HepG2 (cell line): ENCODE measurements around the gene LANCL1. TPM values are rescaled to one million over a fixed set of nuclear protein-coding genes. Genes with fewer than 3 reads are reported as not detected.
A peak's percentile ranks its signal among the peaks of the same experiment; 100 is the strongest.

Experiments
- ATF7-NPFF ChIP-seq: sonication (generic); formaldehyde crosslinking; IDR thresholded peaks from 2 replicates; pipeline ENCODE4 v1.8.1; 2023; ENCODE audit warnings: mild to moderate bottlenecking, low read depth, missing genetic modification reagents, moderate library complexity
- EP300 ChIP-seq, 3 experiments: sonication (generic) in 1 of 3; formaldehyde crosslinking in 1 of 3; IDR thresholded peaks; 2 replicates each; pipeline versions ENCODE4 v1.5.1 to v1.6.1; 2011 to 2020; ENCODE audit warnings: low read depth in 2 of 3, low read length in 2 of 3, borderline replicate concordance in 1 of 3, improper control_type of control experiment in 1 of 3, mild to moderate bottlenecking in 1 of 3, missing genetic modification reagents in 1 of 3, moderate library complexity in 1 of 3
- HNRNPL ChIP-seq: fragments of 200-400 bp; formaldehyde crosslinking; IDR thresholded peaks from 2 replicates; pipeline ENCODE4 v1.6.1; 2017; ENCODE audit warnings: mild to moderate bottlenecking, low read depth, low read length
- HOXA3 ChIP-seq: sonication (generic); formaldehyde crosslinking; IDR thresholded peaks from 2 replicates; pipeline ENCODE4 v1.5.0; 2020; ENCODE audit warnings: missing genetic modification reagents
- MAF1 ChIP-seq: sonication (generic); formaldehyde crosslinking; IDR thresholded peaks from 2 replicates; pipeline ENCODE4 v1.5.0; 2020; ENCODE audit warnings: missing genetic modification reagents, borderline replicate concordance
- MEIS2 ChIP-seq: sonication (generic); formaldehyde crosslinking; IDR thresholded peaks from 2 replicates; pipeline ENCODE4 v1.9.0; 2021; ENCODE audit warnings: mild to moderate bottlenecking, missing genetic modification reagents
- NCOA1 ChIP-seq: sonication (generic); formaldehyde crosslinking; IDR thresholded peaks from 2 replicates; pipeline ENCODE4 v1.9.0; 2021; ENCODE audit warnings: missing genetic modification reagents
- NFKBIZ ChIP-seq: IDR thresholded peaks from 2 replicates; pipeline ENCODE4 v1.6.1; 2018; ENCODE audit warnings: missing genetic modification reagents, missing compliant biosample characterization
- NFYB ChIP-seq: sonication (generic); formaldehyde crosslinking; IDR thresholded peaks from 2 replicates; pipeline ENCODE4 v1.4.0; 2020; ENCODE audit warnings: missing genetic modification reagents
- RARG ChIP-seq: sonication (generic); formaldehyde crosslinking; IDR thresholded peaks from 2 replicates; pipeline ENCODE4 v1.4.0; 2020; ENCODE audit warnings: low read depth, mild to moderate bottlenecking, missing genetic modification reagents
- SOX5 ChIP-seq: IDR thresholded peaks from 2 replicates; pipeline ENCODE4 v1.6.1; 2016; ENCODE audit warnings: borderline replicate concordance
- TCF12 ChIP-seq, 2 experiments: fragments of 450-650 bp in 1 of 2; sonication (generic) in 1 of 2; formaldehyde crosslinking in 1 of 2; IDR thresholded peaks; 2 replicates each; pipeline versions ENCODE4 v1.6.1 to v1.8.0; 2017 to 2022; ENCODE audit warnings: antibody characterized with exemption in 1 of 2, mild to moderate bottlenecking in 1 of 2, missing genetic modification reagents in 1 of 2, moderate library complexity in 1 of 2
- ZBTB38 ChIP-seq: sonication (generic); formaldehyde crosslinking; IDR thresholded peaks from 2 replicates; pipeline ENCODE4 v1.5.1; 2020; ENCODE audit warnings: mild to moderate bottlenecking, missing genetic modification reagents
- ZNF253 ChIP-seq: sonication (generic); formaldehyde crosslinking; IDR thresholded peaks from 2 replicates; pipeline ENCODE4 v1.8.0; 2022; ENCODE audit warnings: mild to moderate bottlenecking, missing genetic modification reagents, borderline replicate concordance
- ZNF296 ChIP-seq: sonication (generic); formaldehyde crosslinking; conservative IDR thresholded peaks from 2 replicates; pipeline ENCODE4 v1.5.0; 2020; ENCODE audit warnings: mild to moderate bottlenecking, missing genetic modification reagents
- ZNF329 ChIP-seq: sonication (generic); formaldehyde crosslinking; IDR thresholded peaks from 2 replicates; pipeline ENCODE4 v1.9.0; 2021; ENCODE audit warnings: low read depth, mild to moderate bottlenecking, missing genetic modification reagents
- polyA plus RNA-seq, 8 experiments: library from polyadenylated mRNA; depleted of rRNA in 3 of 8; stranded (reverse) in 7 of 8; unstranded in 1 of 8; fragments of >200 nt; fragmentation: Illumina TruSeq in 4 of 8; extraction: Trizol in 4 of 8; gene quantifications; 2 replicates each; pipeline versions ENCODE4 v1.2.1 to v1.2.3, GENCODE V29; 2011 to 2016; ENCODE audit warnings: low read depth in 4 of 8, missing spikeins in 1 of 8, mixed read lengths in 1 of 8; ENCODE audit not compliant: insufficient read depth in 1 of 8
- total RNA-seq, 5 experiments: library from RNA; depleted of rRNA; stranded (reverse); fragments of >200 nt; fragmentation: Illumina TruSeq; extraction: Trizol; gene quantifications; 2 replicates each; pipeline ENCODE4 v1.2.3, GENCODE V29; 2016; ENCODE audit warnings: low read depth in 1 of 5
- TF ChIP-seq, protein P1 (sequence below): sonication (generic); IDR thresholded peaks from 2 replicates; pipeline ENCODE4 v1.6.1; 2016; ENCODE audit warnings: low read depth, borderline replicate concordance
- TF ChIP-seq, protein P2 (sequence below): sonication (generic); formaldehyde crosslinking; IDR thresholded peaks from 2 replicates; pipeline ENCODE4 v1.8.1; 2022; ENCODE audit warnings: low read depth, mild to moderate bottlenecking, missing genetic modification reagents
- TF ChIP-seq, protein P3 (sequence below): sonication (generic); formaldehyde crosslinking; IDR thresholded peaks from 2 replicates; pipeline ENCODE4 v1.8.1; 2023; ENCODE audit warnings: missing genetic modification reagents, inconsistent platforms, borderline replicate concordance
- TF ChIP-seq, protein P4 (sequence below): sonication (generic); formaldehyde crosslinking; IDR thresholded peaks from 2 replicates; pipeline ENCODE4 v1.4.0; 2020; ENCODE audit warnings: missing genetic modification reagents
- TF ChIP-seq, protein P5 (sequence below): sonication (generic); formaldehyde crosslinking; IDR thresholded peaks from 2 replicates; pipeline ENCODE4 v1.8.0; 2022; ENCODE audit warnings: mild to moderate bottlenecking, missing genetic modification reagents, moderate library complexity

The LANCL1 gene
- total and polyA plus RNA-seq, 2 of the 13 experiments (the other 11 are each of a cell fraction or from before 2014, with no cell fraction given), result 53.5 to 67.7 TPM

DNA sequence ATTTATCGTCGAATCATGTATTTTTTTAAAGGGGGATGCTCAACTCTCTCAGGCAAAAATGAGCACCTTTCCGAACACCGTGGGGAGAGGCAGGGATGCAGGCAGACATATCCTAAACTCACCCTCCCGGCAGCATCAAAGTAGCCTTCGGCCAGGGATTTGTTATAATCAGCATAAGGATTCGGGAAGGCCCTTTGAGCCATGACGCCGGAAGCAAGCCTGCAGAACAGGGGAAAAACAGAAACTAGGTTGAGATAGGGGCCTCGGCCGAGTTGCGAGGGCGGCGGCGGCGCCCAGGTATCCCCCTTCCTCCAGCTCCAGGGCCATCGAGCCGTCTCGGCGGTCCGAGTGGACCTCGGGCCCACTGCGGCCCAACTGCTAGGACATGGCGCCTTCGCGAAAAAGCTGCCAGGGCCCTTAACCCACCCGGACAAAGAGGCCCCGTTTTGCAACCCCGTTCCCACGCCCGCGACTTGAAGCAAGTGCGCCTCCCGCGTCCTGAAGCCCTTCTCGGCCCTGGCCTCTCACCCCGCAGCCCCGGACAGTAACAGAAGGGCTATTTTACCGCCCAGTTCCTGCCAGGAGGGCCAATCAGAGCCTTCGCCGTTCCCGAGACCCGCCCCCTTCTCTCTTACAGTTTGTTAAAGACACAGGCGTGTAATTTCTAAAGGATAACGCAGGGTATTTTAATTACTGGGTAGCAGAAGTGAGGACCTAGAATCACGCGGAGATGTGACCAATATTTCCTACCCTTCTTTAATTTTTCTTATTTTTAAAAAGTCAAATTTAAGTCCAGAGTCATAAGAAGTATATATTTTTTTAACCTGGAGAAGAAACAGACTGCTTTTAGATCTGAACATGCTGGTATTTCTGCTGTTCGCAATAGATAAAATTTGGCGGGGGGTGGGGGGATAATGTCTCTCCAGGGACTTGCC lies at the start of gene LANCL1 (continued):
- TF ChIP-seq NFYB (peak; percentile 87), ZNF253 (CRISPR knock-in tag) (no peak), TCF12 (IDR thresholded peaks at IDR 0.05) (no peak), TCF12 (CRISPR knock-in tag; IDR thresholded peaks at IDR 0.05) (no peak), NCOA1 (CRISPR knock-in tag) (no peak; the same call in 1 of the 2 replicates), MAF1 (CRISPR knock-in tag) (peak; percentile 38; the same call in 1 of the 2 replicates), MEIS2 (CRISPR knock-in tag) (peak; percentile 74; the same call in 1 of the 2 replicates), SOX5 (CRISPR knock-in tag) (no peak), ZBTB38 (peak; percentile 64; the same call in 1 of the 2 replicates), NFKBIZ (peak; percentile 81; the same call in 1 of the 2 replicates), ZNF329 (no peak), HOXA3 (CRISPR knock-in tag) (no peak; the same call in 1 of the 2 replicates), RARG (CRISPR knock-in tag) (no peak), HNRNPL (no peak), EP300 (IDR thresholded peaks at IDR 0.05; ENCODE audit: low read depth in 2 of 2, low read length in 2 of 2) (peak in 1 of 2 experiments; percentile 32; a peak in 1 of 4 replicates), EP300 (CRISPR knock-in tag; IDR thresholded peaks at IDR 0.05; ENCODE audit: borderline replicate concordance) (no peak), ZNF296 (CRISPR knock-in tag) (no peak), ATF7-NPFF (CRISPR knock-in tag) (0 out of 2 replicates have a peak, but pooled peaks have one; percentile 54)
- TF ChIP-seq, protein P1, sequence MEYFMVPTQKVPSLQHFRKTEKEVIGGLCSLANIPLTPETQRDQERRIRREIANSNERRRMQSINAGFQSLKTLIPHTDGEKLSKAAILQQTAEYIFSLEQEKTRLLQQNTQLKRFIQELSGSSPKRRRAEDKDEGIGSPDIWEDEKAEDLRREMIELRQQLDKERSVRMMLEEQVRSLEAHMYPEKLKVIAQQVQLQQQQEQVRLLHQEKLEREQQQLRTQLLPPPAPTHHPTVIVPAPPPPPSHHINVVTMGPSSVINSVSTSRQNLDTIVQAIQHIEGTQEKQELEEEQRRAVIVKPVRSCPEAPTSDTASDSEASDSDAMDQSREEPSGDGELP, result no peak; the same call in 1 of the 2 replicates
- TF ChIP-seq, protein P2, sequence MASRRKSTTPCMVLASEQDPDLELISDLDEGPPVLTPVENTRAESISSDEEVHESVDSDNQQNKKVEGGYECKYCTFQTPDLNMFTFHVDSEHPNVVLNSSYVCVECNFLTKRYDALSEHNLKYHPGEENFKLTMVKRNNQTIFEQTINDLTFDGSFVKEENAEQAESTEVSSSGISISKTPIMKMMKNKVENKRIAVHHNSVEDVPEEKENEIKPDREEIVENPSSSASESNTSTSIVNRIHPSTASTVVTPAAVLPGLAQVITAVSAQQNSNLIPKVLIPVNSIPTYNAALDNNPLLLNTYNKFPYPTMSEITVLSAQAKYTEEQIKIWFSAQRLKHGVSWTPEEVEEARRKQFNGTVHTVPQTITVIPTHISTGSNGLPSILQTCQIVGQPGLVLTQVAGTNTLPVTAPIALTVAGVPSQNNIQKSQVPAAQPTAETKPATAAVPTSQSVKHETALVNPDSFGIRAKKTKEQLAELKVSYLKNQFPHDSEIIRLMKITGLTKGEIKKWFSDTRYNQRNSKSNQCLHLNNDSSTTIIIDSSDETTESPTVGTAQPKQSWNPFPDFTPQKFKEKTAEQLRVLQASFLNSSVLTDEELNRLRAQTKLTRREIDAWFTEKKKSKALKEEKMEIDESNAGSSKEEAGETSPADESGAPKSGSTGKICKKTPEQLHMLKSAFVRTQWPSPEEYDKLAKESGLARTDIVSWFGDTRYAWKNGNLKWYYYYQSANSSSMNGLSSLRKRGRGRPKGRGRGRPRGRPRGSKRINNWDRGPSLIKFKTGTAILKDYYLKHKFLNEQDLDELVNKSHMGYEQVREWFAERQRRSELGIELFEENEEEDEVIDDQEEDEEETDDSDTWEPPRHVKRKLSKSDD (CRISPR knock-in tag), result no peak
- TF ChIP-seq, protein P3, sequence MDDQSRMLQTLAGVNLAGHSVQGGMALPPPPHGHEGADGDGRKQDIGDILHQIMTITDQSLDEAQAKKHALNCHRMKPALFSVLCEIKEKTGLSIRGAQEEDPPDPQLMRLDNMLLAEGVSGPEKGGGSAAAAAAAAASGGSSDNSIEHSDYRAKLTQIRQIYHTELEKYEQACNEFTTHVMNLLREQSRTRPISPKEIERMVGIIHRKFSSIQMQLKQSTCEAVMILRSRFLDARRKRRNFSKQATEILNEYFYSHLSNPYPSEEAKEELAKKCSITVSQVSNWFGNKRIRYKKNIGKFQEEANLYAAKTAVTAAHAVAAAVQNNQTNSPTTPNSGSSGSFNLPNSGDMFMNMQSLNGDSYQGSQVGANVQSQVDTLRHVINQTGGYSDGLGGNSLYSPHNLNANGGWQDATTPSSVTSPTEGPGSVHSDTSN (CRISPR knock-in tag), result 0 out of 2 replicates have a peak, but pooled peaks have one; percentile 23
- TF ChIP-seq, protein P4, sequence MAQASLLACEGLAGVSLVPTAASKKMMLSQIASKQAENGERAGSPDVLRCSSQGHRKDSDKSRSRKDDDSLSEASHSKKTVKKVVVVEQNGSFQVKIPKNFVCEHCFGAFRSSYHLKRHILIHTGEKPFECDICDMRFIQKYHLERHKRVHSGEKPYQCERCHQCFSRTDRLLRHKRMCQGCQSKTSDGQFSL (CRISPR knock-in tag), result no peak
- TF ChIP-seq, protein P5, sequence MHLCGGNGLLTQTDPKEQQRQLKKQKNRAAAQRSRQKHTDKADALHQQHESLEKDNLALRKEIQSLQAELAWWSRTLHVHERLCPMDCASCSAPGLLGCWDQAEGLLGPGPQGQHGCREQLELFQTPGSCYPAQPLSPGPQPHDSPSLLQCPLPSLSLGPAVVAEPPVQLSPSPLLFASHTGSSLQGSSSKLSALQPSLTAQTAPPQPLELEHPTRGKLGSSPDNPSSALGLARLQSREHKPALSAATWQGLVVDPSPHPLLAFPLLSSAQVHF (CRISPR knock-in tag), result peak; percentile 60; the same call in 1 of the 2 replicates
